ENCODE results near the gene C7orf25.

DNA sequence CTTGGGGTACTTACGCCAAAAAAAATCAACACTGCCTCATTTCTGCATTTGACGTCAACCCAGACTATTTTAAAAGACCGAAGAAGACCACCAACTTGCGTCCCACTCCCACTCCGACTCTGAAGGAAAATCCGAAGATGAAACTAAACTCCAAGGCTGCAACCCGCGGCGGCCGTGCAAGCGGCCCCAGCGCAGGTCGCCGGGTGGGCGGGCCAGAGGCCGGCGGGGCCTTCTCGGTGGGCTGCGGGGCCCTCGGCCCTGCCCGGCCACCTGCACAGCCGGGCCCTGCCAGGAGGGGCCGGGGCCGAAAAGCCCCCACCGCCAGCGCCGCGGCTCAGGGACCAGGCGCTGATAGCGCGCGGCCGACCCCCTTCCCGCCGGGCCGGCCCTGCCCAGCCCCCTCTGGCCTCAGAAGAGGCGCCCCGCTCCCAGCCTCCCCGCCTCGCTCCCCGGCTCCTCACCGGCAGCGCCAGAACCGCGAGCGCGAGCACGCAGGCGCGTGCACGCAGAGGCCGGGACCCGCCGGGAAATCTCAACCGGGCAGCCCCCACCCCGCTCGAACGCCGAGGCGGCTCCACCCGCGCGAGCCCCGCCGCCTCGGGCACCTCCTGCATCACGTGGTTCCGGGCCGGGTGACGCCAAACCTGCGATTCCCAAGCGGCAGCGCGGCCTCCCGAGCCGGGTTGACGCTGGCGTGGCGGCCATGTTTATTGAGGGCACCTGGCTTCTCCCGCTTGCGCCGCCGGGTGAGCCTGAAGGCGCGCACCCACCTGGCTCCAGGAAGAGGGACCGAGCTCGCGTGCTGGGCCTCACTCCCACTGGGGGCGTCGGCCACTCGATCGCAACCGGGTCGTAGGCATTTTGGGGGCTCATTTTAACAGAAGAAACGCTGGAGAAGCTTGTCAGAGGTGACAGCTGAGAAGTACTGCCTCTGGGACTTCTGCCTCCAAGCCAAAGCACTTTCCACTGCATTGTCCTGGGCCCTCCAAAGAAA lies at the start of gene C7orf25:
- TF ChIP-seq, protein P1, sequence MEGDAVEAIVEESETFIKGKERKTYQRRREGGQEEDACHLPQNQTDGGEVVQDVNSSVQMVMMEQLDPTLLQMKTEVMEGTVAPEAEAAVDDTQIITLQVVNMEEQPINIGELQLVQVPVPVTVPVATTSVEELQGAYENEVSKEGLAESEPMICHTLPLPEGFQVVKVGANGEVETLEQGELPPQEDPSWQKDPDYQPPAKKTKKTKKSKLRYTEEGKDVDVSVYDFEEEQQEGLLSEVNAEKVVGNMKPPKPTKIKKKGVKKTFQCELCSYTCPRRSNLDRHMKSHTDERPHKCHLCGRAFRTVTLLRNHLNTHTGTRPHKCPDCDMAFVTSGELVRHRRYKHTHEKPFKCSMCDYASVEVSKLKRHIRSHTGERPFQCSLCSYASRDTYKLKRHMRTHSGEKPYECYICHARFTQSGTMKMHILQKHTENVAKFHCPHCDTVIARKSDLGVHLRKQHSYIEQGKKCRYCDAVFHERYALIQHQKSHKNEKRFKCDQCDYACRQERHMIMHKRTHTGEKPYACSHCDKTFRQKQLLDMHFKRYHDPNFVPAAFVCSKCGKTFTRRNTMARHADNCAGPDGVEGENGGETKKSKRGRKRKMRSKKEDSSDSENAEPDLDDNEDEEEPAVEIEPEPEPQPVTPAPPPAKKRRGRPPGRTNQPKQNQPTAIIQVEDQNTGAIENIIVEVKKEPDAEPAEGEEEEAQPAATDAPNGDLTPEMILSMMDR (IDR thresholded peaks at IDR 0.05; ENCODE audit: low read depth, low read length, poor library complexity, severe bottlenecking) = peak; percentile 35
- TF ChIP-seq EZH2phosphoT487 (IDR thresholded peaks at IDR 0.05; ENCODE audit: borderline replicate concordance, low read length) = no peak
